ENCODE results near the gene CIAPIN1.

The CIAPIN1 gene

GRCh38 chr16:57484515-57485005 is 37.4 kb upstream of the CIAPIN1 start:
- TF ChIP-seq CTCF (IDR thresholded peaks at IDR 0.05) = no peak

DNA sequence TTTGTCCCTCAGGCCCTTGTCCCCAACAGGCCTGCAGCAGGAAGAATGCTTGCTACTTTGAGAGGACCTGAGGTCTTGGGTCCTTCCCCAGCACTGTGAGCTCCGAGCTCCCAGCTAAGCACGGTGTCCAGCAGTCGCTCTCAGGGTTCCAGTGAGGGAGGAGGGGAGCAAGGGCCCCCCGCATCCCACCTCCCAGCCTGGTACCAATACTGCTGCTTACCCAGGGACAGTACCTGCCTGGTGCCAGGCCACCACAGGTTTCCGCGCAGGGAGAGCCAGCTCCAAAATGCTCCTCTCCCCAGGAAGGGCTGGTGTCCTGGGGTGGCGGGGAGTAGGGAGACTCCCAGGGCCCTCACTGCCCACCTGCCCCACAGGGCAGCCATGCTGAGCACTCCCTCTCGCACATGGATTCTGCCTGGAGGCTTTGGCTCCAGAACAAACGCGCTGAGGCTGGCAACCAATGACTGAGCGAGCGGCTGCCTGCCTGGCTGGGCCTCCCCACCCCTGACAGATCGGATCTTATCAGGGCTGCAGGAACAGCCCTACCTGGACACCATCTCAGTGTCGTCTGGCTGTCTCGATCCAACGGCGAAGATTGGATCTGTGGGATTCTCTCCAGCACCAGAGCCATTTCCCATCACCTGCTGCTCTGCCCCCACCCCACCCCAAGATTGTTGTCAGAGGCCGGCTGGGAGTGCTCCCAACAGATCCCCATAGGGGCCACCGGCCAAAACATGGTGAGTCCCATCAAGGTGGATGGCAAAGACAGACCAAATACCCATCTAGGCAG is 36.7 kb upstream of the CIAPIN1 start:
- no peak for TF ChIP-seq CTCF (IDR thresholded peaks at IDR 0.05)

- no peak for TF ChIP-seq CTCF (IDR thresholded peaks at IDR 0.05)
Observed at GRCh38 chr16:57482845-57483545, 35.8 kb upstream of the CIAPIN1 start.

GRCh38 chr16:57481421-57481820 is 34.2 kb upstream of the CIAPIN1 start:
- no peak for TF ChIP-seq CTCF (IDR thresholded peaks at IDR 0.05)

DNA sequence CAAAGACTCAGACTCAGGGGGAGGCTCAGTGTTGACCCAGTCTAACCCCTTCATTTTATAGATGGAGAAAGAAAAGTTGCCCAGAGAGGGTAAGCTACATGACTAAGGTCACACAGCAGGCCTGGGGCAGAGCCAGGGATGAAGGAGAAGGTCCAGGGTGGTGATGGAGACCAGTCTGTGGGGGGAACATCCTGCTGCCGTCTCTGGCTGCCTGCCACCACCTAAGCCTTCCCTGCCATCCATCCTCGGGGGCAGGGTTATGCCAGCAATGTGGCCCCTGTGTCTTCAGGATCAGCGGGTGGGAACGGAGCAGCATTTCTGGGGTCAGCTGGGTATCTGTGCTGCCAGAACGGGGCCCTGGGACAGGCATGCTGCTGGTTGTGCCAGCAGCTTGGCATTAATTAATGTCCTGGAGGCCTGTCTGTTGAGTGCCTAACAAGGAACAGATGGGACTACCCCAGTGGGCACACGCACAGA is 33.6 kb upstream of the CIAPIN1 start:
- TF ChIP-seq CTCF (IDR thresholded peaks at IDR 0.05) = no peak

DNA sequence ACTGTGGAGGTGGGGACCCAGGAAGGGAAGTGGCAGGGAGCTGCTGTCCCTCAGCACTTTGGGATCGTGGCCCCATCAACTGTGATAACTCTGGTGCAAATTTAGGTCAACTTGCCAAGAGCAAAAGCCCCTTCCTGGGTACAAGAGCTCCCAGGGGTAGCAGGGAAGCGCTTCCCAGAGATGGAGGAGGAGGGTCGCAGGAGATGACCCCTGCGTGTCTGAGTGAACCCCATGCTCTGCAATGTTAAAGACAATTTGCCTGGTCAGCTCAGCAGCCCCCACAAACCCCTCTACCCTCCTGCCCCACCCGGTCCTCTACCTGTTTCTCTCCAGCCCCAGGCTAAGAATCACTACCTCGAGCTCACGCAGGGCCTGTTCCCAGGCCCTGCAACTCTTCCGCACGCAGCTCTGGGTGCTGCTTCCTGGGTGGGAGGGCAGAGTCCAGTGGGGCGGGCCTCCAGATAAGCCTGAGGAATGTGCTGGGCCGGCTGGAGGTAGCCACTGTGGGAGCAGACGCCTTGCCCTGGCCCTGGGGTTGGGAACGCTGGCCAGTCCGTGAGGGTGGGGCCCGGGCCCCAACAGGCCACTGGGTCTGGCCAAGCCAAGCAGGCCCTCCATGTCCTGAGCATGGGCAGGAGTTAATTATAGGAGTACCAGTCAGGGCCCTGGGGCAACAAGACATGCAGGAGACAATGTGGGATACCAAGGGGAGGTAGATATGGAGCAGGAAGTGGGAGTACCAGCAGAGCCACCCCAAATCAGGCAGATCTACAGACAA is 33.0 kb upstream of the CIAPIN1 start:
- no peak for TF ChIP-seq CTCF (IDR thresholded peaks at IDR 0.05)

GRCh38 chr16:57479205-57479975 is 32.2 kb upstream of the CIAPIN1 start:
- no peak for TF ChIP-seq CTCF (IDR thresholded peaks at IDR 0.05)

Measured in LNCAP (cell line).